Stimulated activated CD4-positive, alpha-beta T cell treated with anti-CD3 and anti-CD28 coated beads, TNF-alpha, amount 100 ng/mL, for 48 hours (primary cell): Measurements from ENCODE around the gene CRELD2.

ENCODE experiments used
- DNase-seq, 3 donors: peaks; one replicate each; pipeline ENCODE4 v3.0.0-alpha.2; 2020; ENCODE audit warnings: low read depth in 3 of 3

Gene CRELD2

DNA sequence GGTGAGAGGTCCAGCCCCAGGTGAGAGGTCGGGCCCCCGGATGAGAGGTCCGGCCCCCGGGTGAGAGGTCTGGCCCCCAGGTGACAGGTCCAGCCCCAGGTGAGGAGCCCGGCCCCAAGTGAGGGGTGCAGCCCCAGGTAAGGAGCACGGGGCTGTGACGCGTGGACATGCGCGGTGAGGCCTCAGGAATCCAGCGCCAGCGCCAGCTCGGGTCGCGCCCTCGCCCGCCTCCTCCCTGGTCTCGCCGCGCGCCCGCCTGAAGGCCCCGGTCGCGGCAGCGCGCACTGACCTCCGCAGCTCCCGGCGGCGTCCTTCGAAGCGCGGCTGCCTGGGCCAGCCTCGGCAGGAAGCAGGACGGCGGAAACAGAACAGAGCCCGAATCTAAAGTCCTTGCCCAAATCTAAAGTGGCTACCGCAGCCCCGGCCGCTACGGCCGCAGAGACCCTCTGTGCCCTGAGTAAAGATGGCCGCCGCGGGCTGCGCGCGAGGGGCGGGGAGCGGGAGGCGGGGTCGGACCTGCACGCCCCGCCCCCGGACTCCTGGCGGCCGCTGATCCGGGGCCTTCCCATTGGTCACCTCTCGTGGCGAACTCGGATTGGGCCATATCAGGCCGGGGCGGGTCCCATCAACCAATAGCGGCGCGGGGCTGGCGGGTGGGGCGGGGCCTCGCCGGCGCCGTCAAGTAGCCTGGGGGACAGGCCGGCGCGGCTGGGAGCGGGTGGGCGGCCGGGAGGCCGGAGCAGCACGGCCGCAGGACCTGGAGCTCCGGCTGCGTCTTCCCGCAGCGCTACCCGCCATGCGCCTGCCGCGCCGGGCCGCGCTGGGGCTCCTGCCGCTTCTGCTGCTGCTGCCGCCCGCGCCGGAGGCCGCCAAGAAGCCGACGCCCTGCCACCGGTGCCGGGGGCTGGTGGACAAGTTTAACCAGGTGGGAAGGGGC is at the start of gene CRELD2, which contains the start of gene ALG12:
TSS of gene CRELD2 (plus strand) at position 661 of the 937 bp plus-strand sequence. CDS start at position 797, 136 bp downstream.
TSS of gene ALG12 (minus strand) at position 465 of the 937 bp plus-strand sequence. CDS start 4,673 bp downstream, outside the sequence.
- peak; percentile 94 to 96 (median 95) for DNase-seq

GRCh38 chr22:49869086-49869830 is 49.2 kb upstream of the CRELD2 start:
- DNase-seq = no peak

DNA sequence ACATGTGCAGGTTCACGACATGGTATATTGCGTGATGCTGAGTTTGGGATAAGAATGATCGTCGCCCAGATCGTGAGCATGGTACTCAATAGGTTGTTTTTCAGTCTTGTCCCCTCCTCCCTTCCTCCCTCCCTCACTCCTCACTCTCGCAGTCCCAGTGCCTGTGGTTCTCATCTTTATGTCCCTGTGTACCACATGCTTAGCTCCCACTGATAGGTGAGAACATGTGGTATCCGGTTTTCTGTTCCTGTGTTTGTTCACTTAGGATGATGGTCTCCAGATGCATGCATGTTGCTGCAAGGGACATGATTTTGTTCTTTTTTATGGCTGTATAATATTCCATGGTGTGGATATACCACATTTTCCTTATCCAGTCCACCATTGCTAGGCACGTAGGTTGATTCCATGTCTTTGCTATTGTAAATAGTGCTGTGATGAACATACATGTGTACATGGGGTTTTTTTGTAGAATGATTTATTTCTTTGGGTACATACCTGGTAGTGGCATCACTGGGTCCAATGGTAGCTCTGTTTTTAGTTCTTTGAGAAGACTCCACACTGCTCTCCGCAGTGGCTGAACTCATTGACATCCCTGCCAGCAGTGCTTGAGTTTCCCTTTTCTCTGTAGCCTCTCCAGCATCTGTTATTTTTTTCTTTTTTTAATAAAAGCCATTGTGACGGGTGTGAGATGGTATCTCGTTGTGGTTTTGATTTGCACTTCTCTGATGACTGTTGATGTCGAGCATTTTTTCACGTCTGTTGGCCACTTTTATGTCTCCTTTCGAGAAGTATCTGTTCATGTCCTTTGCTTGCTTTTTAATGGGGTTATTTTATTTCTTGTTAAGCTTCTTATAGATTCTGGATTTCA is 48.4 kb upstream of the CRELD2 start:
- DNase-seq = no peak

- no peak for DNase-seq
These were observed 47.0 kb upstream of the CRELD2 start for GRCh38 chr22:49871482-49871881.

DNA sequence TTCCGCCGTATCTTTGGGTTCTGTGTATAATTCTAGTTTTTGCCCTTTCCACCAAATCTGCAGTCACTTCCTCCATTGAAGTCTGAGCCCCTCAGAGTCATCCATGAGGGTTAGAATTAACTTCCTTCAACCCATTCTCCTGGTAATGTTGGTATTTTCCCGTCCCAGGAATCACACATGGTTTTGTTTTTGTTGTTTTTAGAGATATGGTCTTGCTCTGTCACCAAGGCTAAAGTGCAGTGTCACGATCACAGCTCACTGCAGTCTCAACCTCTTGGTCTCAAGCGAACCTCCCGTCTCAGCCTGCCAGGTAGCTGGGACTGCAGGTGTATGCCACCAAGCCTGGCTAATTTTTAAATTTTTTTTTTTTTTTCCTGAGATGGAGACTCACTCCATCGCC is 46.1 kb upstream of the CRELD2 start:
- DNase-seq = no peak

DNA sequence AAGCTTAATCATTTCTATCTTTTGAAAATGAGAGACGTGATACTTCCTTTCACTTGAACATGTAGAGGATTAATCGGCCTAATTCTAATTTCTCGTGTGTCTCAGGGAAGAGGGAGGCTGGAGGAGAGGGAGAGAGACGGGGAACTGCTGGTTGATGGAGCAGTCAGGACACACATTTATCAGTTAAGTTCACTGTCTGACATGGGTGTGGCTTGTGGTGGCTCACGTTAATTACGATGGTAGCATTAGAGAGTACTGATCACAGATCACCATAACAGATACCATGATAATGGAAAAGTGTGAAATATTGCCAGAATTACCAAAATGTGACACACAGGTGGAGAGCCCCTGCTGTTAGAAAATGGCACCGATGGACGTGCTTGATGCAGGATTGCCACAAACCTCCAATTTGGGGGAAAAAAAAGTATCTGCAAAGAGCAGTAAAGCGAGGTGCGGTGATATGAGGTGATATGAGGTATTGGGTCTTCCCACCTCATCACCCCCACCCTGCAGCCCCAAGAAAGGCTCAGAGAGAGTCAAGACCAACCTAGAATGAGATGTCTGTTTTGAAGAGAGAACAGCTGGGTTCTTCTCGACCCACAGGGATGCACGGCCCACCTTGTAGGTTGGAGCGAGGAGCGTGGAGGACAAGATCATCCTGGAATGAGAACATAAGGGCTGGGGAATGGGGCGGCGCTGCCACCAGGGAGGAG is 45.0 kb upstream of the CRELD2 start:
- no peak for DNase-seq

GRCh38 chr22:49877642-49878041 is 40.8 kb upstream of the CRELD2 start:
- no peak for DNase-seq

- no peak for DNase-seq
These were observed 40.2 kb upstream of the CRELD2 start for GRCh38 chr22:49878206-49878605.

GRCh38 chr22:49879871-49880270 is 38.6 kb upstream of the CRELD2 start:
- no peak for DNase-seq

DNA sequence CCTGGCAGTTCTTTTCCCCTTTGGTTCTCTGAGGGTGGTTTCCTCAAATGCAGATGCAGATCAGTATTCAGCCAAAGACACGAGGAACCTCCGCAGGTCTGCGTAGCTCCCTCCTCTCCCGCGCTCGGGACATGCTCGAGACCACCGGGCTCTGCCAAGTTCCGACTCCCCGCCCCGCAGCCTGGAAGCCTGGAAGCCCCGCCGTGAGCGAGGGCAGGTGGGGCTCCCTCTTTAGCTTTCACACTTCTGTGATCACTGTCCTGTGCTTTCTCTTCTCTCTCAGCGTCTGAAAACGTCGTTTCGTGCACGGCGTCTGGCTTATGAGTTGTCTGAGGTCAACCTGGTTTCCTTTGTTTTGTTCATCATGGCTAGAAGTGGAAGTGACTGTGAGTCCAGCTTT is 38.2 kb upstream of the CRELD2 start:
- DNase-seq = no peak

DNA sequence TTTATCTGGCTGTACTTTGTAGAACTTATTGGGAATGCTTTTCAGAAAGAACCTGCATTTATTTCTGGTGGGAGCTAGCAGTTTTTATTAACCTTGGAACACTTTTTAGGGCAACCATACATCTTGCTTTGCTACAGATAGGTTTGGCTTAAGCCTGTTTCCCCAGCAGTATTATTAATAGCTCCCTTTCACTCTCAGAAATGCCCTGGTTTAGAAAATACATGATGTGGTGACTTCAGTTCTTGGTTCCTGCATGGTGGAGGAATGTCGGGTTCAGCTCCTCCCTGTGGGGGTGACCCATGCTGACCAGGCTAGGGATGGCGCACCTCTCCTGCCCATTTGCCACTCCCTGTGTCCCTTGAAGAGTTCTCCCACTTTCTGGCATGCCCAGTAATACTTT is 36.6 kb upstream of the CRELD2 start:
- DNase-seq = no peak

DNA sequence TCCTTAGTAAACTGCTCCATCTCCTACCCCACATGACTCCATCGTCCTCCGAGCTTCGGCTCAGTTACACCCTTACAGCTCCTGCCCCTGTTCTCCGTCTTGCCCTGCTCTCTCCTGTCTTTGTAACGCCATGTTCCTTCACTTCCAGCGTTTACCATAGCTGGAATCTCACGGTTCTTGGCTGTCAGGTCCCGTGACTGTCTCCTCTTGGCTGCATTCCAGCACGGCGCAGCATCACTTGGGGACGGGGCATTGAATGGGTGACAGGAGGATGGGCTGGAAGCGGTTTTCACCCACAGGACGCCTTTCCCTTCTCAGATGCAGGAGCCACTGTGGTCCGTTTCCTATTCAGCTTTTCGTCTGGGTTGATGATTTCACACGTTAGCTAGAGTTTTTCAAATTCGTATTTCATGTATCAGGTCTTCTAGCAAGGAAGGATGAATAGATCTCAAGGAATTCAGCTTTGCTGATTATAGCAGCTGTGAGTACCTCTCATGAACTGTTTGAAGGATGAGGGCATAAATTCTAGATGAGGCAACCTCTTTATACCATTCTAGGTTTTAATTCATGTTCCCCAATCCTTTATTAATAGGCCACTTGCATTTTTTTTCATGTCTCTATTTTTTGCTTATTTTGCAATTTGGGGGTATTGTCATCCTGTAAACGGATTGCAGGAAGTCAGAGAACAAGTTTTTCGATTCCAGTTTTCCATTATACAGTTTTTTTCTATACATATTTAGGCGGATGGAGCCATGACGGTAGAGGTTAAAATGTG is 35.7 kb upstream of the CRELD2 start:
- no peak for DNase-seq

DNA sequence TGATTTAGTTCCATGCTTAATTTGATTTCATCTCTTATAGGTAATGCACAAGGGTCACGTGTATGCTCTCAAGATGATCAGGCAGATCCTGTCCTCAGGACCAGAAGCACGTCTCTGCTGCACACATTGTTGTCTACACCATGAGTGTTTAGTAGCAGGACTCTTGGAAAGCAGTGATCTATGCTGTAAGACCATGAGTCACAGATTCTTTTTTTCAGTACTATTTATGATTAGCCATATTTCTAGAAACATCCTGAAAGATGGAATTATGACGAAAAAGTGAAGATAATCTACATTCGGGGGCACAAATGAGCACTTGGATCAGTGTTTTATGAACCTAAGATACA is 35.2 kb upstream of the CRELD2 start:
- DNase-seq = no peak

DNA sequence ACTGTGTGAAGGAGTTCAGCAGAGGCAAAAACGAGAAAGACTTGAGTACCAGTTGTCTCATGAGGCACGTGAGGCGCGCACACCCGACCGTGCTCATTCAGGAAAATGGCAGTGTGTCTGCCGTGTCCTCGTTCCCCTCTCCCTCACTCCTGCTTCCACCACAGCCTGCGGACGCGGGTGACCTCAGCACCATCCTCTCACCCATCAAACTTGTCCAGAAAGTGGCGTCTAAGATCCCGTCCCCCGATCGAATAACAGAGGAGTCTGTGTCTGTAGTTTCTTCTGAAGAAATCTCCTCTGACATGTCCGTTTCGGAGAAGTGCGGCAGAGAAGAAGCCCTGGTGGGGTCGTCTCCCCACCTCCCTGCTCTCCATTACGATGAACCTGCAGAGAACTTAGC is 34.4 kb upstream of the CRELD2 start:
- DNase-seq = no peak

GRCh38 chr22:49884503-49885260 is 33.8 kb upstream of the CRELD2 start:
- DNase-seq = no peak

DNA sequence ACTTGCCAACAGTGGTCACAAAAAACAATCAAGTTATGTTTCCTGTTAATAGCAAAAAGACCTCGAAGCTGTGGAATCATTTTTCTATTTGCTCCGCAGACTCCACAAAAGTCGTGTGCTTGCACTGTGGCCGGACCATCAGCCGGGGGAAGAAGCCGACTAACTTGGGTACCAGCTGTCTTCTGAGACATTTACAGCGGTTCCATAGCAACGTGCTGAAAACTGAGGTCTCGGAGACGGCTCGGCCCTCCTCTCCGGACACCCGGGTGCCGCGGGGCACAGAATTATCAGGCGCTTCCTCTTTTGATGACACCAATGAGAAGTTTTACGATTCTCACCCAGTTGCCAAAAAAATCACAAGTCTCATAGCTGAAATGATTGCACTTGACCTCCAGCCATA is 33.2 kb upstream of the CRELD2 start:
- no peak for DNase-seq

DNA sequence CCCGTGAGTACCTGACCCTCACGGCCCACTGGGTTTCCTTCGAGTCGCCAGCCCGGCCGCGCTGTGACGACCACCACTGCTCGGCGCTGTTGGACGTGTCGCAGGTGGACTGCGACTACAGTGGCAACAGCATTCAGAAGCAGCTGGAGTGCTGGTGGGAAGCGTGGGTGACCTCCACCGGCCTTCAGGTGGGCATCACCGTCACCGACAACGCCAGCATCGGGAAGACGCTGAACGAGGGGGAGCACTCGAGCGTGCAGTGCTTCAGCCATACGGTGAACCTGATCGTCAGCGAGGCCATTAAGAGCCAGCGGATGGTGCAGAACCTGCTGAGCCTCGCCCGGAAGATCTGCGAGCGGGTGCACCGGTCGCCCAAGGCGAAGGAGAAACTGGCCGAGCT is 32.6 kb upstream of the CRELD2 start:
- no peak for DNase-seq

DNA sequence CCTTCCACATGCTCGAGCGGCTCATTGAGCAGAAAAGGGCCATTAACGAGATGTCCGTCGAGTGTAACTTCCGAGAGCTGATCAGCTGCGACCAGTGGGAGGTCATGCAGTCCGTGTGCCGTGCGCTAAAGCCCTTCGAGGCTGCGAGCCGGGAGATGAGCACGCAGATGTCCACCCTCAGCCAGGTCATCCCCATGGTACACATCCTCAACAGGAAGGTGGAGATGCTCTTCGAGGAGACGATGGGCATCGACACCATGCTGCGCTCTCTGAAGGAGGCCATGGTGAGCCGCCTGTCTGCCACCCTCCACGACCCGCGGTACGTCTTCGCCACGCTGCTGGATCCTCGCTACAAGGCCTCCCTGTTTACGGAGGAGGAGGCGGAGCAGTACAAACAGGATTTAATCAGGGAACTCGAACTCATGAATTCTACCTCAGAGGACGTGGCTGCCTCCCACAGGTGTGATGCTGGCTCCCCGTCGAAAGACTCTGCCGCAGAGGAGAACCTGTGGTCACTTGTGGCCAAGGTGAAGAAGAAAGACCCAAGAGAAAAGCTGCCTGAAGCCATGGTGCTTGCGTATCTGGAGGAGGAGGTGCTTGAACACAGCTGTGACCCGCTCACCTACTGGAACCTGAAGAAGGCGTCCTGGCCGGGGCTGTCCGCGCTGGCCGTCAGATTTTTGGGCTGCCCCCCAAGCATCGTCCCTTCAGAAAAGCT is 31.9 kb upstream of the CRELD2 start:
- DNase-seq = no peak

DNA sequence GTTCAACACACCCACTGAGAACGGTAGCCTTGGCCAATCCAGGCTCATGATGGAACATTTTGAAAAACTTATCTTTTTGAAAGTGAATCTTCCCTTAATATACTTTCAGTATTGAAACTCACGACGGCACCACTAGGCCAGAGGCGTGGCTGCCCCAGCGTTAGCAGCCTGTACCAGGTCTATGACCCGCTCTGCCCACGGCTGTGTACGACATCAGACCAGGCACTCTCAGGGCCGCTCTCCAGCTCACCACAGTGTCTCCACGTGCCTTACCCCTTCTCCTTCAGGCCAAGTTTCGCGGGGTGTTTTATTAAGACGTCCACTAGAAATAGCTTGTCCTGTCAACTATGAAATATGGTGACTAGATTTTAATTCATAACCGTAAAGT is 31.4 kb upstream of the CRELD2 start:
- no peak for DNase-seq
